ENCODE measurements around the gene SLC5A4.
"Not testable (repeated sequence)": the region's sequence is repeated elsewhere in the genome, so short reads cannot be mapped to it uniquely, and the experiment has no call there.

SLC5A4 gene

DNA sequence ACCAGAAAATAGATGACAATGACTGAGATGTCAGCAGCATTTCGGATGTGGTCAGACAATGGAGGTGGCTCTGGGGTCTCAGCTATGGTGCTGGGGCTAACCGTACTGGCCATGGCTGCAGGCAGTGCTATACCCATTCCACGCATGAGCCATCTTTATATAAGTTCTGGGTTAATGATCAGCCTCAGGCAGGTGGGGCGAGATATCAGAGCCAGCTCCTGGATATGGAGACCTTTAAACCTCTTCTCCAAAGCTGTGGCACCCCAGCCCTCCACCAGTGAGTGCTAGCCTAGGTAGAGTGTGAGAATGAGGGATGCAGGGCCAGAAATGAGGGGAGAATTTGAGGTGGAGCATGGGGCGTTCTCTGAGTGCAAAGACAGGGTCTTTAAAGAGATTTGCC lies at the start of gene SLC5A4:
Gene SLC5A4, minus strand, starts transcription at position 131 of the 400 bp plus-strand sequence. Its CDS starts 18 bp downstream, at position 113.
- no peak for DNase-seq (ENCODE audit: low read depth)

DNA sequence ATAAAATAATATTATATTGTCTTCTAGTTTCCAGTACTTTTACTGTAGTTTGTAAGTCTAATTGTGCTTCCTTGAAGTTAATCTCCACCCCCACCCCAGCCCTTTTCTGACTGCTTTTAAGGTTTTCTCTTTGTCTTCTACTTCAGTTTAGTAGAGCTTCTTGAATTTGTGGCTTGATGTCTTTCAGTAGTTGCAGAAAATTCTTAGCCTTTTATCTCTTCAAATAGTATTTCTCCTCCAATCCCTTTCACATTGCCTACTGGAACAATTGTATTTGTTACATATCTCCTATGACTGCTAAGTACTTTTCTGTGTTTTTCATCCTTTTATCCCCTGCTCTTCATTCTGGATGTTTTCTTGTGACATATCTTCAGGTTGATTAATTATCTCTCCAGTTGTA lies 38.8 kb upstream of the SLC5A4 start:
- DNase-seq (ENCODE audit: low read depth) = not testable (repeated sequence)

DNA sequence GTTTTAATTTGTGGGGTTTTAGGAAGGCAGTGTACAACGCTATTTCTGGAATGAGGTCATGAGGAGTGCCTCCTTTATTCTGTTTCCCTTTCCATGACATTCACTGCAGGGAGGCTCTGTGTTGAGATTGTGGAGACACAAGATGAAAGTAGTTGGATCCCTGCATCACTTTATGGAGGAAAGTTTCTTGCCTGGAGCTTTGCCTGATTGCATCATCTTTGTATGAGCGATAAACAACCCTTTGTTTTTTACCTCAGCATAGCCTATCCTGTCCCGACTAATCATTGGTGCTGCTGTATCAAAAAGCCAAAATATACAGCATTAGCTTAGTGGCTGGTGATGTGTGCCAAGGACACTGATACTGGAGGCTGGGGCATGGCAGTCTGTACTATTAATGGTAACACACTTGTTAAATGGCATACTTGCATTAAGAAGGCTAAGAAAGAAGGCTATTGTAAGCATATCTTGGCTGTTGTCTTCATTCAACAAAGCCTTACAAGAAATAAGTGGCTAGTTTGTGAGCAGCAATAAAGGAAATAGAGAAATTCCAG lies 31.2 kb upstream of the SLC5A4 start:
- no peak for DNase-seq (ENCODE audit: low read depth)

DNA sequence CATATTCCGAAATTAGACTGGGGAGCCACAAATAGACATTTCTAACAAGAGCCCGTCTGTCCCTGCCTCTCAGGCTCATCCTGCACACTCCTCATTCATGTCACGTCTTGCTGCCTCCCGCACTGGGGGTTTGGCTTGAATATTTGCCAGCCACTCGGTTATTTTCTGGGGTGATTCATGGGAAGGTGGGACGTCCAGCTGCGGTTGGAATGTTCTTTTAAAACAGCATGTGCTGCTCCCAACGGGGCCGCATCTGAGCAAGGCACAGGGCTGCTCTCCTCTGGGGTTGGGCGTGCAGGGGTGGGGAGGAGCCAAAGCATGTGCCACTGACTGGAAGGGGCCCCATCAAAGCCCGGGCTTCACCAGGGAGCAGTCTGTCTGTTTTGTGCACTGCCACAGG lies 25.9 kb upstream of the SLC5A4 start:
- no peak for DNase-seq (ENCODE audit: low read depth)

DNA sequence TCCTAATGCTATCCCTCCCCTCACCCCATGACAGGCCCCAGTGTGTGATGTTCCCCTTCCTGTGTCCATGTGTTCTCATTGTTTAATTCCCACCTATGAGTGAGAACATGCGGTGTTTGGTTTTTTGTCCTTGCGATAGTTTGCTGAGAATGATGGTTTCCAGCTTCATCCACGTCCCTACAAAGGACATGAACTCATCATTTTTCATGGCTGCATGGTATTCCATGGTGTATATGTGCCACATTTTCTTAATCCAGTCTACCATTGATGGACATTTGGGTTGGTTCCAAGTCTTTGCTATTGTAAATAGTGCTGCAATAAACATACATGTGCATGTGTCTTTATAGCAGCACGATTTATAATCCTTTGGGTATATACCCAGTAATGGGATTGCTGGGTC lies 20.2 kb upstream of the SLC5A4 start:
- not testable (repeated sequence) for DNase-seq (ENCODE audit: low read depth)

DNA sequence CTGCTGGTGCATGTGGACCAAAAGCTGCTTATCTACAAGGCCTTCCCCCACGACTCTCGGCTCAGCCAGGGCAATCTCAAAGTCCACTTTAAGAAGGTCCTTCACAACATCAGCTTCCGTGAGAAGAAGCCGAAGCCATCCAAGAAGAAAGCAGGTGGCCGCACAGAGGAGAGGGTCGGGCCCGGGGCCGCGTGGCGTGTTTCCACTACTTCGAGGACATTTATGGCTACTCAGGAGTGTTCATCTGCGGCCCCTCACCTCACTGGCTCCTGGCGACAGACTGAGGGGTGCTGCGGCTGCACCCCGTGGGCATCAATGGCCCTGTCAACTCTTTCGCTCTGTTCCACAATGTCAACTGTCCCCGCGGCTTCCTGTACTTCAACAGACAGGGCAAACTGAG lies 16.2 kb upstream of the SLC5A4 start:
- no peak for DNase-seq (ENCODE audit: low read depth)

DNA sequence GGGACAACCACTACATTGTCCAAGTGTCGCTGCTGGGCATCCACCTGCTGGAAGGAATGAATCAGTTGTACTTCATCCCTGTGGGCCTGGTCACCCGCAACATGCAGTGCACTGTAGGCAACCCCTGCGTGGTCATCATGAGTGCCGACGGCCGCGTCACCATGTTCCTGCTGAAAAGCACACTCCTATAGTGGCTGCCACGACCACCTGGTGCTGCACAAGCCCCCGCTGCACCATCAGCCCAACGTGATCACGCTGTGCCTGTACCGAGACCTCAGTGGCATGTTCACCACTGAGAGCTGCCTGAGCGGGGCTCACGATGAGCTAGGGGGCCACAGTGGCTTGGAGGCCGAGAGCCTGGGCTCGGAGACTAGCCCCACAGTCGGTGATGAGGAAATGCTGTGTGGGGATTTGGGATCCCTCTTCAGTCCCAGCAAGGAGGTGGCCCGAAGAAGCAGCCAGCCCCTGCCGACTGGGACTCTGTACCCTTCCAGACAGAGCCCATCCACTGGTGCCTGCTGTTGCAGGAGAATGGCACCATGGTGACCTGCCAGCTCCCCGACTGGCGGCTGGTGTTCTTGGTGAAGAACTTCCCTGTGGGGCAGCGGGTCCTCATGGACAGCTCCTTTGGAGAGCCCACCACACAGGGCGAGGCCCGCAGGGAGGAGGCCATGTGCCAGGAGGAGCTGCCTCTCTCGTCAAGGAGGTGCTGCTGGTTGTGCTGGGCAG lies 15.7 kb upstream of the SLC5A4 start:
- no peak for DNase-seq (ENCODE audit: low read depth)

DNA sequence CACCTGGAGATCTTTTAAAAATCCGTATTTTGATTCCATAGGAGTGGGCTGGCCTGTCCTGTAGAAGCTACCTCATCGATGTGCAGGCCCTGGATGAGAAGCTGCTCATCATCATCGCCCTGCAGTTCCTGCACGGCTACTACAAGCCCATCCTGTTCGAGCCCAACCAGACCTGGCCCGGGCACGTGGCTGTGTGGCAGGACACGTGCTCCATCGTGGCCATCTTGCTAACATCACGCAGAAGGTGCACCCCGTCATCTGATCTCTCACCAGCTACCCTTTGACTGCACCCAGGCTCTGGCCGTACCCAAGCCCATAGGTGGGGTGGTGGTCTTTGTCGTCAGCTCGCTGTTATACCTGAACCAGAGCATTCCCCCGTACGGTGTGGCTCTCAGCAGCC lies 14.2 kb upstream of the SLC5A4 start:
- no peak for DNase-seq (ENCODE audit: low read depth)

DNA sequence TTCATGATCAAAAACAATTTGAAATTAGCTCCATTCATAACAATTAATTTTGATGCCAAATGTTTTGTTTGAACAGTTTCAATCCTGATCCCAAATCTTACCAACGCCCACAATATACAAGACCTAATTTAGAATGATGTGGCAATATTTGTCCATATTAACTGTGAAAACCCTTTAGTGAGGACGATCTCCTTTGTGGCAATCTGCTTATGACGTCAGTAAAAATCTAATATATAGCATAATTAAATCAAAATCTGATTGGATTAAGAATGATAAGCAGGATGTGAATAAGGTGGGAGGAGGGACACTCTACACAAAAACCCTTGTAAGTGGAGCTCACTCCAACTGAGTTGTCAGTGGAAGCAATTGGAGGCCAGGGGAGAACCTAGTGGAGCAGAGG lies 11.9 kb upstream of the SLC5A4 start:
- no peak for DNase-seq (ENCODE audit: low read depth)

DNA sequence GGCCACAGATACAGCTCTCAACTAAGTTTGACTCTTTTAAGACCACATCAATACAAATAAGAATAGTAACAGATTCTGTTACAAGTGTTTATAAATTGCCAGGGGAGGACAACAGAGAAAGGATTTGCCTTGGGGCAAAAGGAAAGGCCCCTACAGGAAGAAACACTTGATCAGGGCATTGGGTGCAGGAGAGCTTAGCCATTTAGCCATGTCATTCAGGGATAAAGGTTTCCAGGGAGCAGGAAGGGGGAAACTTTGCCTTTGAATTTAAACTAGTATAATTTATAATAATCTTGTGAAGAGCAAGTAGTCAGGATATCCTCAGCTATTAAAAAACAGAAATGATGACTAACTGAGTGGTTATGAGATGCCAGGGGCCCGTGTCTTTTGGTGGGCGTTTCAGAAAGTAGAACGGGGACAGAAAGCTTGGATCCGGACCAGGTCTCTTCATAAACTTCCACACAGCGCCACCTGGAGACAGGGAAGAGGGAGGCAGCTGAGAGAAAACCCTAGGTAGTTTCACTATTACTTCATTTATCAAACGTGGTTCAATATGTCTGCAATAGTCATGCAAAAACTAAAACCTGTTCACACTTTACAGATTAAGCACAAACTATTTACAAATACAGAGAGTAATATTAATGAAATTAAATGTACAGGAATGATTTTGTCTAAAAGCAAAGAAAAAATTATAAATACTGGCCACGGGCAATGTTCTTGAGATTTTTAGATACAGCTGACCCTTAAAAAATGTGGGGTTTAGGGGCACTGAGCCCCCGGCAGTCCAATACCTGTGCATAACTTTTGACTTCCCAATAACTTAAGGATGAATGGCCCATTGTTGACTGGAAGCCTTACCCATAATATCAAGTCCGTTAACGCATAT lies 11.0 kb upstream of the SLC5A4 start:
- DNase-seq (ENCODE audit: low read depth) = peak; percentile 29

DNA sequence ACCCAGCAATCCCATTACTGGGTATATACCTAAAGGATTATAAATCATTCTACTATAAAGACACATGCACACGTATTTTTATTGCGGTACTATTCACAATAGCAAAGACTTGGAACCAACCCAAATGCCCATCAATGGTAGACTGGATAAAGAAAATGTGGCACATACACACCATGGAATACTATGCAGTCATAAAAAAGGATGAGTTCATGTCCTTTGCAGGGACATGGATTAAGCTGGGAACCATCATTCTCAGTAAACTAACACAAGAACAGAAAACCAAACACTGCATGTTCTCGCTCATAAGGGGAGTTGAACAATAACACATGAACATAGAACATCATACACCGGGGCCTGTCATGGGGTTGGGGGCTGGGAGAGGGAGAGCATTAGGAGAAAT lies 8.5 kb upstream of the SLC5A4 start:
- not testable (repeated sequence) for DNase-seq (ENCODE audit: low read depth)

DNA sequence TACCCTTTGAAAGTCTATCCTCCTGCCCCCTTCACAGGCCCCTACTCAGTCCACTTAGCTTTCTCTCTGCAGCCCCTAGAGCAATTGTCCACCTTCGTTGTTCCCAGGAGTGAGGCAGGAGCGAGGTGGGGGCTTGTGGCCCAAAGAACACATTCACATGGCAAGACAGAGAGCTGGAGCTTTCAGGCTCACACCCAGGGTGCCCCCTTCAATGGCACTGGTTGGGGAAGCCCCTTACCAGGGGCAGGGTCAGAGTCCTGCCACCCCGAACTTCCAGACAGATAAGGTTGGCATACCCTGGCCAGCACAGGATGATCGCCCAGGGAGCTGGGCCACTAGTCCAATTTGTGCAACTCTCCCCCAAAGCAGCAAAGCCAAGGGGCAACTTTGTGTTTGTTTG lies 6.2 kb upstream of the SLC5A4 start:
- no peak for DNase-seq (ENCODE audit: low read depth)

DNA sequence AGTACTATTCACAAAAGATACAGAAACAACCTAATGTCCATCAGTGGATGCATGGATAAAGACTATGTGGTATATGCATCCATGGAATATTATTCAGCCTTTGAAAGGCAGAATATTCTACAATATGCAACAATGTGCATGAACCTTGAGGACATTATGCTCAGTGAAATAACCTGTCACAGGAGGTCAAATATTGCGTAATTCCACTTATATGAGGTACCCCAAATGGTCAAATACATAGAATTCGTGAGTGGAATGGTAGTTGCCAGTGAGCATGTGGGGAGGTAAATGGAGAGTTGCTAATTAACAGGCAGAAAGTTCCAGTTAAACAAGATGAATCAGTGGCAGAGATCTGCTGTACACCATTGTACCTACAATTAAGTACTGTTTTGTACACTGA lies 3.6 kb upstream of the SLC5A4 start:
- no peak for DNase-seq (ENCODE audit: low read depth)

DNA sequence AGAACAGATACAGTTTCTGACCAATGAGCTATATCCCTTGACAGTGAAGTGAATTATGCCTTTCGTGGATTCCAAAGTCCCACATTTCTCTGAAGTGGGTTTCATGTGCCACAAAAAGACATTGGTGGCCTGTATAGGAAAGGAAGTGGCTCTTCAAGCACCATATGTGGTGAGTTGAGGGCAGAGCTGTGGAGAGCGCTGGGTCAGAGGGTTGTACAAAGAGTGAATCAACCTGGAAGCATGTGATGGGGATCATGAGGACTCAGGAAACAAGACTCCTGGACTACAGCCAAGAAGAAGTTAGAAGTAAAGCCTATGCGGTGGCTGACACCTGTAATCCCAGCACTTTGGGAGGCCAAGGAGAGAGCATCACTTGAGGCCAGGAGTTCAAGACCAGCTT lies 579 bp upstream of the SLC5A4 start:
- no peak for DNase-seq (ENCODE audit: low read depth)

DNA sequence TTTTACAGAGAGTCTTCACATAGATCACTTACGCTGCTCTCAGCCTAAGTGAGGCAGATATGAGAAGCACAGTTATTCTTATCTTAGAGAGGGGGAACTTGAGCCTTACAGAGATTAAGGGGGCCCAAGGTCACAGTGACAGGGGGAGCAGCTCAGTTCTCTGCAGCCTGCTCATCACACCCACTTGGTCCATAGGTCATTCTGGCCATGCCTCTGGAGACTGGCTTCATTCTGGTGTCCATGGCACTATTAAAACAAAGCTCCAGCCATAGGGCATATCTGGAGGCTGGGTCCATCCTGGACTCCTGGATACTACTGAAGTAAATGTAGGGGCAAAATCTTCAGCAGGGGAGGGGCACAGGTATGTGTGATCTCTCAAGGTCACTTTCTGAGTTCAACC lies 5.9 kb downstream of the SLC5A4 start:
- no peak for DNase-seq (ENCODE audit: low read depth)

DNA sequence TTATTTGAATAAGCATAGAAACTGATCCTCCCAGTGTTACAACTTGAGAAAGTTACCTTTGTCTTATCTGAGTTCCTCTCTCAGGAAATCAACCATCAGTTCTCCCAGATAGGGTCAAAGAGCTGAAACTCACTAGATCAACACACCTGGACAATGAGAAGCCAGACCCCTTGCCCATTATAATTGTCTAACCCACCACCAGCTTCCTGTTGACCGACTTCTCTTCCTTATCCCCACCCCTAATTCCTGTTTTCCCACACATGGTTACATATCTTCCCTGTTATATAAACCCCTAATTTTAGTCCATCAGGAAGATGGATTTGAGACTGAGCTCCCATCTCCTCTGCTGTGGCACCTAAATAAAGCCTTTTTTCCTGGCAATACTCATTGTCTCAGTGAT lies 6.9 kb downstream of the SLC5A4 start:
- no peak for DNase-seq (ENCODE audit: low read depth)

DNA sequence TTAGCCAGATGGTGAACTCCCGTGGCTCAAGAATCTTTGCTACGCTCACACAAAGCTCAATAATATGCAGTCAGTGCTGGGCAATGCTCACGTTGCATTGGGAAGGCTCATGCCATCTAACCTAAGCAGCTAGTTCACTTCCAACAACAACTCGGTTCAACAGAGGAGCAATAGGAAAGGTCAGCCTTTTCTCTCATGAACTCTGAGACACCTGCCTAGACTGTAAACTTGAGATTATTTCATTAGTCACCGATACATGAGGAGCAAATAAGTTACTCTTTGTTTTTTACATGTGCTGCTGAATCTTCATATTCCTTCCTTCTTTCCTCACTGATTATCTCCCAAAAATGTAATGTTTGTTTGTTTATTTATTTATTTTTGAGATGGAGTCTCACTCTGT lies 9.0 kb downstream of the SLC5A4 start:
- no peak for DNase-seq (ENCODE audit: low read depth)

DNA sequence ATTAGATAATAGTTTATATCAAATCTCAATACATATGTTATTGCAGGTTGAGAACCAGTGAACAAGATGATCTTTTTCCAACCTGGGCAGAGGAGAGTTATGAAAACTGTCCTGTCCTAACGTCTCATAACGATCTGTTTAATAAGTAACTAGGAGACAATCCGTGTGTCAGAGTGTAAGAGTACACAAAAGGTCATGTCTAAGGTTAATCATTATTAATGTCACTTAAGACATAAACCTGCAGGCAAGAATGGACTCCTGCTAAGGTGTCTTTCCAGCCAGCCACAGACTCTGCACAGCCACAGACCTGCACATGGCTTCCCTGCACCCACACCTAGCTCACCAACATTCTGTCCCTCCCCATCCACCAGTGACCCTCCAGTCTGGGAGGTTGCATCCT lies 10.1 kb downstream of the SLC5A4 start:
- no peak for DNase-seq (ENCODE audit: low read depth)

DNA sequence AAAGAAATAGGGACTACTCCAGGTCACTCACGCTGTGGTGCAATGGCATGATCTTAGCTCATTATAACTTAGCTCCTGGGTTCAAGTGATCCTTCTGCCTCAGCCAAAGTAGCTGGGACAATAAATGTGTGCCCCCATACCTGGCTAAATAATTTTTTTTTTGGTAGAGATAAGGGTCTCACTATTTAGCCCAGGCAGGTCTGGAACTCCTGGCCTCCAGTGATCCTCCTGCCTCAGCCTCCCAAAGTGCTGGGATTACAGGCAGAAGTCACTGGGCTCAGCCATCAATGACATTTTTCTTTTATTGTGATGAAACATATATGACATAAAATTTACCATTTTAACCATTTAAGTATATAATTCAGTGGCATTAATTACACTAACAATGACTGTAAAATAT lies 10.6 kb downstream of the SLC5A4 start:
- DNase-seq (ENCODE audit: low read depth) = no peak

DNA sequence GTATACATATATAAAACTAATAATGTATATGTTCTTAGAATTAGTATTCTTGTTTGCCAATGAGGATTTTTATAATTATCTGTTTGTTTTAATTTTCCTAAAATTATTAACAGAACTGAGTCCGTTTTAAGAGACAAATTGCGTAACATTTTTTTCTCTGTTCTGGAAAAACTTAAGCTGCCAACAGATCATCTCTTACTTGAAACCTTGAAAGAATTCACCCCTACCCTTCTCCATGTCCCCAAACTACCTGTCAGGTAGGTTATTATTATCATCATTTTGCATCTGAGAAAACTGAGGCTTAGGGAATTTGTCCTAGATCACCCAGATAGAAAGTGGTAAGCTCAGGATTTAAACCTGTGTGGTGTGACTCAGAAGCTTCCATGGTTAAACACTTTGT lies 14.7 kb downstream of the SLC5A4 start:
- DNase-seq (ENCODE audit: low read depth) = no peak

DNA sequence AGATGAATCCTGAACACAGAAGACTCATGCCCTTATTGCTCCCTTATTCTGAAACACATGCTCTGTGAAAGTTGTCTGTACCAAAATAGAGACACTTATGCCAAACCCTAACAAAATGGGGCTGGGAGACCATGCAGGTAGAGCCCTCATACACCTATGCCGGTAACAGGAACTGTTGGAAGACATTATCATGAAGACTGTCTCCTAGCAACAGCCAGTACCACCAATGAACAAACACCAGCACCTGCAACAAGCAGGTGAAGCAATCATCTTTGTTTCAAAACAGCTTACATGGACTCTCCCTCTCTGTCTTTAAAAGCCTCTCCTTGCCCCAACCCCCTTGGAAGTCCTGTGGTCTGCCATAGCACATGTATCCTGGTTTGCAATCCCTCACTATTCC lies 17.2 kb downstream of the SLC5A4 start:
- no peak for DNase-seq (ENCODE audit: low read depth)

DNA sequence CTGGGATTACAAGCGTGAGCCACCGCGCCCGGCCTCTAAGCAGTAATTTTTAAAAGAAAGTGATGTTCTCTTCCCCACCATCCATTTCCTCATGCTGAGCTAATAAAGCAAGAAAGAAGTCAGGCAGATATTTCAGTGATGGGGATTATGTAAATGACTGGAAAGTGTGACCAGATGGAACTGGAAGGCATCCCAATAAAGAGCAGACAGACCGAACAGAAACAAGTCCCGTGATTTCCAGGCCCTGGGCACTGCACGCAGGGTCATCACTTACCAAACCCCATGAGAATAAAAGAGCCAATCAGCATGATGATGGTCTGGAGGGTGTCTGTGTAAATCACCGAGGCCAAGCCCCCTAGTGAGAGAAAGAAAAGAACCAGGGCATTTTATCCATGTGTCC lies 18.2 kb downstream of the SLC5A4 start:
- DNase-seq (ENCODE audit: low read depth) = no peak

DNA sequence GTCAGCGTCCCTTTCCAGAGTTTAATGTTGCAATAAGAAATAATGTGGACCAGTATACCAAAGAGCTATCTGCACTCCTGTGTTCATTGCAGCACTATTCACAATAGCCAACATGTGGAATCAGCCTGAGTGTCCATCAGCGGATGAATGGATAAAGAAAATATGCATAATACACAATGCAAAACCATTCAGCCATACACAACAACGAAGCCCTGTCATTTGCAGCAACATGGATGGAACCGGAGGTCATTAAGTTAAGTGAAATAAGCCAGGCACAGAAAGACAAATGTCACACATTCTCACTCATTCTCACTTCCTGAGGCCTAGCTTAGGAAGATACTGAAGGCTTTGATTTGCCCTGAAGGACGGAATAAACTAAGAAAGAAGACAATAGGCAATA lies 22.1 kb downstream of the SLC5A4 start:
- DNase-seq (ENCODE audit: low read depth) = no peak
